Rectal smooth muscle tissue (tissue), 1 donor: Measurements from ENCODE around the gene ING4.
A peak's percentile ranks its signal among the peaks of the same experiment; 100 is the strongest.

ENCODE experiments used
- H3K27ac ChIP-seq: one replicate; pipeline ENCODE4 v1.7.0; 2013; ENCODE audit warnings: low read depth, low read length, inconsistent platforms
- H3K27me3 ChIP-seq: one replicate; pipeline ENCODE4 v1.7.0; 2013; ENCODE audit warnings: low read length; ENCODE audit not compliant: control insufficient read depth, insufficient read depth
- H3K36me3 ChIP-seq: one replicate; pipeline ENCODE4 v1.7.0; 2013; ENCODE audit warnings: low read length; ENCODE audit not compliant: control insufficient read depth, insufficient read depth
- H3K4me1 ChIP-seq: one replicate; pipeline ENCODE4 v1.7.0; 2013; ENCODE audit warnings: low read length; ENCODE audit not compliant: control insufficient read depth, insufficient read depth
- H3K4me3 ChIP-seq: one replicate; pipeline ENCODE4 v1.7.0; 2013; ENCODE audit warnings: low read length
- H3K9ac ChIP-seq: one replicate; pipeline ENCODE4 v1.7.0; 2013; ENCODE audit warnings: low read length

The ING4 gene

GRCh38 chr12:6643569-6644256 is 19.2 kb downstream of the ING4 start:
- Histone ChIP-seq H3K27ac (no peak overlapping the region), H3K27me3 (no peaks in the 10 kb centered on the region), H3K9ac (no peak overlapping the region), H3K36me3 (no peaks in the 10 kb centered on the region), H3K4me3 (no peak overlapping the region), H3K4me1 (no peaks in the 10 kb centered on the region)

DNA sequence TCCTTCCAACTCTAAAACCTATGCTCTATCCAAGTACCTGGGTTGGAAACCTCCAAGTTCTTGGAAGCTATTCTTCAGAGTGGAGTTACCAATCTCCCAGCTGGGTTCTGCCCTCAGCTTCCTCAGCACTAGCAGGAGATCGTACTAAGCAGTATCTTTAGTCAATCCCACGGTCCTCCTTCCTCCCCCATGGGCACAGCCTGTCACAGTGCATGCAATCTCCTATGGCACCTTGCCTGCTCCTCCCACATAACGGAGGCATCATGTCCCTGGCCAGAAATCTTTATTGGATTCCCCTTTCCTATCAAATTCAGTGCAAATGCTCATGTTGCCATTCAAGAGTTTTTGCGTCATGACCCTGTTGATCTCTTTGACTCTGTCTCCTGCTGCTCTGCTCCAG is 21.8 kb downstream of the ING4 start:
- H3K4me3 ChIP-seq: no peak overlapping the region
- H3K27ac ChIP-seq: no peak overlapping the region
- no peaks in the 10 kb centered on the region for H3K36me3 ChIP-seq
- no peak overlapping the region for H3K9ac ChIP-seq
- no peaks in the 10 kb centered on the region for H3K27me3 ChIP-seq
- no peaks in the 10 kb centered on the region for H3K4me1 ChIP-seq

DNA sequence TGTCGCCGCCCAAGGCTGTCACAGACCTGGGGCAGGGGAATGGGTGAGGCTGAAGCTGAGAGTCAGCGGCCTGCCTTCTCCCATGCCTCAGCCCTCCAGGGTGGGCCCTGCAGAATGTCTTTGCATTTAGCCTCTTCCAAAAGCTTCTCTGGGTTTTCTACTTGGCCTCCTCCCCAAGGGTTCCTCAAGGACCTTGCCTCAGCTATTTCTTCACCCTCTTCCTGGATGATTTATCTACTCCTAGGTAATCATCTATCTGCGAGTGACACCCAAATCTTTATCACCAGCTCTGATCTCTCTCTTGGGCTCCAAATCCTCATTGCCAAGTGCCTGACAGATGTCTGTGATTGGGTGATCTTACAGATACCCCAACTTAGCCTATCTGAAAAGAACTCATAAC is 22.4 kb downstream of the ING4 start:
- no peaks in the 10 kb centered on the region for H3K4me1 ChIP-seq
- H3K9ac ChIP-seq: no peak overlapping the region
- no peaks in the 10 kb centered on the region for H3K36me3 ChIP-seq
- H3K27me3 ChIP-seq: no peaks in the 10 kb centered on the region
- no peak overlapping the region for H3K4me3 ChIP-seq
- no peak overlapping the region for H3K27ac ChIP-seq

DNA sequence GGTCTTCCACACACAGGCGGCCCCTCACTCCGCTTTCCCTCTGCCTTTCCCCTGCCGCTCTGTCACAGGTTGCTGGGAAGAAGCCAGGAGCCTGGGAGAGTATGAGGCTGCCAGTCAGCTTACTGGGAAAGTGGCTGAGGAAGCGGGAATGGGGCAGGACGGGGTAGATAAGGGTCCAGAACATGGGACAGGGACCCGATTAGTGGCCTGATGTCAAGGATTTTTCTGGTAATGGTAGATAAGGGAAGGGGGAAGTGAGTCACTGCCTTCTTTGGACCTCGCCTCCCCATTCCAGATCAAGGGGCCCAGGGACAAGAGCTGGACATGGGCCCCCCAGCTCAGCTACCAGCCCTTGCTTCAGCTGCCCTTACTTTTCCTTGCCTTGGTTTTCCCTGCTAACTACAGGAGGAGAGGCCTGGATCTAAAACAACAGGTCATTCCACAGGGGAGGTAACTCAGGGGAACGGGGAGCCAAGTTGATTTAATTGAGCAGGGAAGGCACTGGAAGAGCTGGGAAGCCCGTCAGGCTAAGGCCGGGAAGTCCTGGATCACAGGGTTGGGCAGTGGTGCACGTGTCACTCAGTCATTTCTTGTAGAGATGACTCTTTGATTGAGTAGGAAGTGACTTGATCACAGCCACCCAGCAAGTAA is 23.6 kb downstream of the ING4 start:
- Histone ChIP-seq H3K27ac (no peak overlapping the region), H3K9ac (no peak overlapping the region), H3K4me1 (no peaks in the 10 kb centered on the region), H3K4me3 (no peak overlapping the region), H3K27me3 (no peaks in the 10 kb centered on the region), H3K36me3 (no peaks in the 10 kb centered on the region)

GRCh38 chr12:6638305-6638704 is 24.6 kb downstream of the ING4 start:
- H3K4me3 ChIP-seq: no peak overlapping the region
- no peaks in the 10 kb centered on the region for H3K4me1 ChIP-seq
- H3K27me3 ChIP-seq: no peaks in the 10 kb centered on the region
- H3K27ac ChIP-seq: no peak overlapping the region
- H3K36me3 ChIP-seq: no peaks in the 10 kb centered on the region
- H3K9ac ChIP-seq: no peak overlapping the region

DNA sequence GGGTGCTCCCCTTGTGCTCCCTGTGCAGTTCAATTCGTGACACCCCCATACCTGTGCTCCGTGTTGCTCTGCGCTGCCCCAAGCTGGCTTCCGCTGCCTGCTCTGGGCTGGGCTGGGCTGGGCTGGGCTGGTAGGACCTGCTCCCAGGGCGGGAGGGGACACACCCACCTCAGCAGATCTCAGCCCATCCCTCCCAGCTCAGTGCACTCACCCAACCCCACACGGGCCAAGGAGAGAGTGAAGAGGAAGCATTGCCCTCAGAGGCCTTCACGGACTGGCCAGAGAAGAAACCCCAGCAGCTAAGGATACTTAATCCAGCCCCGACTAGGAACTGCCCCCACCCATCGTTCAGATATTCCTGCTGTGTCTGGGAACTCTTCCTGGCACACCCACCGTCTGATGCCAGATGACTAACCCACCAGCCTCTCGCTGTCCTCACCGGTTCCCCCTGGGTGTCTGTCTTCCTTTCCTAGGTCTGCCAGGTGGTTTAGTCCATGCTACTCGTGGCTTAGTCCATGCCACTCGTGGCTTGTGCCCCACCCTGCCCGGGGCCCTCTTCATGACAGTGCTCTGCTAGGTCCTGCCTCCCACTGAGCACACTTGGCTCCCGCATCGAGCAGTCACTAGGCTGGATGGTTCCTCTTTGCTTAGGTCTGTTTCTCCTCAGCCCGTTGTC is 26.9 kb downstream of the ING4 start, which contains the start of gene LPAR5:
TSS of gene LPAR5 (minus strand) at position 104 of the 676 bp plus-strand sequence. CDS start 14,711 bp downstream, outside the sequence.
- peak within 1 kb of the TSS; percentile 19 for H3K9ac ChIP-seq
- H3K36me3 ChIP-seq: no peaks in the 10 kb centered on the region
- H3K4me1 ChIP-seq: no peaks in the 10 kb centered on the region
- peak within 1 kb of the TSS; percentile 25 for H3K27ac ChIP-seq
- H3K27me3 ChIP-seq: no peaks in the 10 kb centered on the region
- peak within 1 kb of the TSS; percentile 29 for H3K4me3 ChIP-seq

DNA sequence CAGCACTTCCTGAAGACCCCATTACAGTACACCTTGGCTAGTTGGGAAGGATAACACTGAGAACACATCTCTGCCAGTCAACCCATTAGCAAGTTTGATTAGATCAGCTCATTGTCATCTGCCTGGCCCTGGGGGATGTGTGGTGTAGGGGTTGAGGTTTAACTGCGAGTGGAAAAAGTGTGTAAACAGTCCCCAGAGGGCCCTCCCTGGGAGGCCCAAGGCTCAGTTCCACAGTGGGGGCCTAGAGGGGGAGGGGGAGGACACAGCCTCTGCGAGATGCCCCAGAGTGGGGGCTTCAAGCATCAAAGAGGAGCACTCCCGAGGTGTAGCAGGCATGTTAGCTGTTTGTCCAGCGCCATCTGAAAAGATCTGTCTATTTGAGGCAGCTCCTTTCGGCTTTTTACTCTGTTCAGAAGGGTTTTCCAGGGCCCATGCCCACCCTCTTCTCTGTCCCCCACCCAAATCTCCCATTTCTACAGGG is 27.5 kb downstream of the ING4 start:
- Histone ChIP-seq H3K27ac (no peak overlapping the region), H3K36me3 (no peaks in the 10 kb centered on the region), H3K4me1 (no peaks in the 10 kb centered on the region), H3K9ac (peak overlapping the region; percentile 19), H3K4me3 (peak overlapping the region; percentile 10), H3K27me3 (no peaks in the 10 kb centered on the region)

GRCh38 chr12:6632026-6632983 is 30.6 kb downstream of the ING4 start:
- Histone ChIP-seq H3K4me3 (no peak overlapping the region), H3K27ac (no peak overlapping the region), H3K4me1 (no peaks in the 10 kb centered on the region), H3K36me3 (no peaks in the 10 kb centered on the region), H3K27me3 (no peaks in the 10 kb centered on the region), H3K9ac (peak overlapping the region; percentile 8)

DNA sequence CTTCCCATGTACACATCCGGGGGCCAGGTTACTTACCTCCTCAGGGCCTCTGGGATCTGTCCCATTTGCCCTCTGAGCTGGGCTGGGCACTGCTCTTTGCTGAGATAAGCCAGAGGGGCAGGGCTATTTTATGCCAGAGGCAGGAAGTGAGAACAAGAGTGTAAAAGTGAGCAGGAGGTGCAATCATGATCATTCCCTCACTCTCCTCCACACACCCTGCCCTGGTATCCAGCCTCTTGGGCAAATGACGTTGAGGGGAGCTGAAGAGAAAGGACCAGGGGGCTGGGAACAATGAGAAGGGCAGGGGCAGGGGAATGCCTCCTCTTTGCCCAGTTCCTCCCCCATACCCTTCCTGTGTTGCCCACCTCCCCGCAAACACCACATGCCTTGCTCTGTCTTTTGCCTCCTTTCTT is 31.4 kb downstream of the ING4 start:
- no peak overlapping the region for H3K27ac ChIP-seq

GRCh38 chr12:6630736-6631135 is 32.2 kb downstream of the ING4 start:
- Histone ChIP-seq H3K36me3 (no peaks in the 10 kb centered on the region), H3K4me3 (no peak overlapping the region), H3K9ac (no peak overlapping the region), H3K27ac (no peak overlapping the region), H3K27me3 (no peaks in the 10 kb centered on the region), H3K4me1 (no peaks in the 10 kb centered on the region)

More for the DNA sequence above, 31.4 kb downstream of the ING4 start:
- H3K9ac ChIP-seq: no peak overlapping the region
- H3K27me3 ChIP-seq: no peaks in the 10 kb centered on the region
- no peaks in the 10 kb centered on the region for H3K36me3 ChIP-seq
- H3K4me3 ChIP-seq: peak overlapping the region; percentile 54
- H3K4me1 ChIP-seq: no peaks in the 10 kb centered on the region

DNA sequence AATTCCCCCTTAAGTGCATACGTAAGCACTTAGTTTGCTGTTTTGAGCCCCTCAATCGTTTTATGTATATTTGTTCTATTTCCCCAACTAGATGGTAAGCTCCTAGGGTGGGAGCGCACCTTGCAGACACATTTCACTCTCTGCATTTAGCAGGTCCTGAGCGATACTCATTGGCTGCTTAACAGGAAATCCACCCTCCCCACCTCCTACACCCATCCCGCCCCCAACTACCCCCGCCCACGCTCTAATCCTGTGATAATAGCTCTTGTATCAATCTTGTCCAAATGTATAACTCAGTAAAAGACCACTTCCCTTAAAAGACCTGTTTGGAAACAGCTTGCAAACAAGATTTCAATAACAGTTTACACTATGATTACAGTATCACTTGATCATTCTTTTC is 35.3 kb downstream of the ING4 start:
- H3K9ac ChIP-seq: no peak overlapping the region
- H3K4me1 ChIP-seq: no peaks in the 10 kb centered on the region
- H3K27me3 ChIP-seq: no peaks in the 10 kb centered on the region
- no peak overlapping the region for H3K27ac ChIP-seq
- no peaks in the 10 kb centered on the region for H3K36me3 ChIP-seq
- no peak overlapping the region for H3K4me3 ChIP-seq
